ENCODE measurements around the gene SELL. TPM values are rescaled to one million over a fixed set of nuclear protein-coding genes. Genes with fewer than 3 reads are reported as not detected.

The SELL gene
- total and polyA plus RNA-seq, 2 experiments from 2014 or later, result 1.1 to 1.5 TPM

DNA sequence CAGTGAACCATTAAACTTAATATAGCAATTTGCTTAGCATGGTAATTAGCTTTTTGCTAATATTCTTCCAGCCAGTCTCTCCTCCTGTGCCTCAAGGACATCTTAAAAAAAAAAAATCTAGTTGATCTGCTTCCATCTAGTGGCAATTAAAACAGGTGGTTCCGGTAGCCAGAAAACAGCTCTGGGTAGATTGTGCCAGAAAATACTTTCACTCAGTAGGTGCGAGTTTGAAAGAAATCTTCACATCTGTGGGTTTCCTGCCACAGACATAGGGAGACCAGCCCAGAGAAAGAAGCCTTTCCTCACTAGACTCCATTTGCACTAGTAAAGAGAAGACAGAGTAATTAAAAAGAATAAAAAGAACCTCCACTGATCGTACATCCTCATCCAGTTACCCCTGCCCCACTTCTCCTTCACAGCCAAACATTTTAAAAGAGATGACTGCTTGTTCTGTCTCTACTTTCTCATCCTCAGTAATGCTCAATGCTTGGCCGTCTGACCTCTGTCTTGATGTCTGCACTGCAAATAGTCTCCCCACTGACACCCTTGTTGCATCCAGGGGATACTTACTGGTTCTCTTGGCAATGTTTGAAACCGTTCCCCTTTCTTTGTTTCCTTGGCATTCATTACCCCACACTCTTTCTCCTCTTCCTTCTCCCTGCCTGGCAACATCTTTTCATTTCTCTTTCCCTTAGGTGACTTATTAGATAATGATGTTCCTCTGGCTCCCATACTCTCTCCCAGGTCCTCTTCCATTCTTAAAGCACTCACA, 16.9 kb downstream of the SELL start:
- no peaks in the 10 kb centered on the region for H3K27me3 ChIP-seq
- H2AFZ ChIP-seq, result no peak overlapping the region
- WGBS (ENCODE audit: low lambda C conversion rate, missing lambda C conversion rate), result 84% methylated on average over 5 of the region's 5 CpGs
- no peaks in the 10 kb centered on the region for H3K9me3 ChIP-seq (ENCODE audit: low read depth)
- no peak for DNase-seq (ENCODE audit: low spot score)
- H3K27ac ChIP-seq, result no peak overlapping the region
- H3K9me2 ChIP-seq (replicated peaks; ENCODE audit: insufficient read depth), result no peaks in the 10 kb centered on the region
- no peak overlapping the region for H3K4me2 ChIP-seq
- H3K4me1 ChIP-seq (ENCODE audit: insufficient read depth), result no peaks in the 10 kb centered on the region
- H3K4me3 ChIP-seq, result no peak overlapping the region
- H4K20me1 ChIP-seq (ENCODE audit: insufficient read depth, poor library complexity, severe bottlenecking), result no peaks in the 10 kb centered on the region
- H3K36me3 ChIP-seq (replicated peaks; ENCODE audit: insufficient read depth, low read depth), result no peaks in the 10 kb centered on the region
- no peaks in the 10 kb centered on the region for H3K79me2 ChIP-seq
- TF ChIP-seq, protein P1, sequence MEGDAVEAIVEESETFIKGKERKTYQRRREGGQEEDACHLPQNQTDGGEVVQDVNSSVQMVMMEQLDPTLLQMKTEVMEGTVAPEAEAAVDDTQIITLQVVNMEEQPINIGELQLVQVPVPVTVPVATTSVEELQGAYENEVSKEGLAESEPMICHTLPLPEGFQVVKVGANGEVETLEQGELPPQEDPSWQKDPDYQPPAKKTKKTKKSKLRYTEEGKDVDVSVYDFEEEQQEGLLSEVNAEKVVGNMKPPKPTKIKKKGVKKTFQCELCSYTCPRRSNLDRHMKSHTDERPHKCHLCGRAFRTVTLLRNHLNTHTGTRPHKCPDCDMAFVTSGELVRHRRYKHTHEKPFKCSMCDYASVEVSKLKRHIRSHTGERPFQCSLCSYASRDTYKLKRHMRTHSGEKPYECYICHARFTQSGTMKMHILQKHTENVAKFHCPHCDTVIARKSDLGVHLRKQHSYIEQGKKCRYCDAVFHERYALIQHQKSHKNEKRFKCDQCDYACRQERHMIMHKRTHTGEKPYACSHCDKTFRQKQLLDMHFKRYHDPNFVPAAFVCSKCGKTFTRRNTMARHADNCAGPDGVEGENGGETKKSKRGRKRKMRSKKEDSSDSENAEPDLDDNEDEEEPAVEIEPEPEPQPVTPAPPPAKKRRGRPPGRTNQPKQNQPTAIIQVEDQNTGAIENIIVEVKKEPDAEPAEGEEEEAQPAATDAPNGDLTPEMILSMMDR (IDR thresholded peaks at IDR 0.05; ENCODE audit: poor library complexity), result no peak

DNA sequence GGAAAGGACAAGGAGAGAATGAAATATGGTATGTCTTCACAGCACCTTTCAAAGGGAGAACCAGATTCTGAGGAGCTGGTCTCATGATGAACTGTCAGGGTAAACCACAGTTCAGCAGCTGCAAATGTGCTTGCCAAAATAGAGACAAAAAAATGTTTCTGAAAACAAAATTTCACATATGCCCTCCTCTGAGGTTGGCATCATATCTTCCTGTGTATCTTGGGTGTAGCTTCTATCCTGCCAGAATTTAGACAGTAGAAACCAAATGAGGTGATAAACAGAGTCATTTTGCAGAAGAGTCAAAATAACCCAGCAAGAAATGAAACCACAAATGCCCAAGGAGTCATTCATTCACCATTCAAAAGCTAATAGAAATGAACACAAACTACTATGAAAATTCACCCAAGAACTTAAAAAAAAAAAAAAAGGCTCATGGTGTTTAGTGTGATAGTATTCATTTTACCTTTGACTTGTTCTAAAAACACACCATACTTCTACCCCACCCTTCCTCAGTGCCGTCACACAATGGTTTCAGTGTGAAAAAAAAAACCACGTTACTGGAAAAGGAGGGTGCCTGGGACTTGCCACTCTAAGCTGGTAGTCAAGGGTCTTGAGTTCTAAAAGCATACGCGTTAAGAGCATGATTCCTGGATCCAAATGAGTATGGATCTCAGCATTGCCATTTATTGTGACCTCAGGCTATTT, 18.5 kb downstream of the SELL start:
- H3K4me1 ChIP-seq (ENCODE audit: insufficient read depth), result no peaks in the 10 kb centered on the region
- no peaks in the 10 kb centered on the region for H3K9me3 ChIP-seq (ENCODE audit: low read depth)
- DNase-seq (ENCODE audit: low spot score), result no peak
- 89% methylated on average over 4 of the region's 4 CpGs for WGBS (ENCODE audit: low lambda C conversion rate, missing lambda C conversion rate)
- H3K9me2 ChIP-seq (replicated peaks; ENCODE audit: insufficient read depth), result no peaks in the 10 kb centered on the region
- H3K27me3 ChIP-seq, result no peaks in the 10 kb centered on the region
- H3K4me2 ChIP-seq, result no peak overlapping the region
- H3K4me3 ChIP-seq, result no peak overlapping the region
- H2AFZ ChIP-seq, result no peak overlapping the region
- H4K20me1 ChIP-seq (ENCODE audit: insufficient read depth, poor library complexity, severe bottlenecking), result no peaks in the 10 kb centered on the region
- no peaks in the 10 kb centered on the region for H3K79me2 ChIP-seq
- TF ChIP-seq, protein P1 (IDR thresholded peaks at IDR 0.05; ENCODE audit: poor library complexity), result no peak
- TF ChIP-seq EZH2phosphoT487 (IDR thresholded peaks at IDR 0.05; ENCODE audit: low read depth, severe bottlenecking, unreplicated experiment) (no peak), EZH2 (IDR thresholded peaks at IDR 0.05; ENCODE audit: borderline replicate concordance) (no peak)
- no peak overlapping the region for H3K27ac ChIP-seq
- no peaks in the 10 kb centered on the region for H3K36me3 ChIP-seq (replicated peaks; ENCODE audit: insufficient read depth, low read depth)

DNA sequence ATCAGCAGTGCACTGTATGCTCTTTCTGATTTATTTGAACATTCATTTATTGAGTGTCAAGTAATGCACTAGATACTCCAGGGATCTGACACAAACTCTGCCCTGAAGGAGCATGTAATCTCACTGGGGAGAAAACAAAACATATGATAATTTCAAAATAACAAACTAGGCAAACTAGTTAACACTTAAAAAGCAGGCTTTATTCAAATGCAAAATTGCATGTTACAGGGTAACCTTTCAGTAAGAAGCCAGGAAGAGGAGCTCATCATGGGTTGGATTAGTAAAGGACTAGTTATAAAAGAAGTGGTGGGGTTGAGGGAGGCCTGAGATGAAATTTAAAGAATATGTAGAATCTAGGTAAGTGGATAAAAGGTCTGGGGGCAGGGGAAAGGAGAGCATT, 20.9 kb downstream of the SELL start:
- H3K27me3 ChIP-seq, result no peaks in the 10 kb centered on the region
- H2AFZ ChIP-seq, result no peak overlapping the region
- no peak overlapping the region for H3K27ac ChIP-seq
- no peaks in the 10 kb centered on the region for H4K20me1 ChIP-seq (ENCODE audit: insufficient read depth, poor library complexity, severe bottlenecking)
- H3K36me3 ChIP-seq (replicated peaks; ENCODE audit: insufficient read depth, low read depth), result no peaks in the 10 kb centered on the region
- H3K9me3 ChIP-seq (ENCODE audit: low read depth), result no peaks in the 10 kb centered on the region
- no peak overlapping the region for H3K4me2 ChIP-seq
- no peak for DNase-seq (ENCODE audit: low spot score)
- H3K4me1 ChIP-seq (ENCODE audit: insufficient read depth), result no peaks in the 10 kb centered on the region
- no peak overlapping the region for H3K4me3 ChIP-seq
- TF ChIP-seq EZH2 (IDR thresholded peaks at IDR 0.05; ENCODE audit: borderline replicate concordance), result no peak
- TF ChIP-seq, protein P1 (IDR thresholded peaks at IDR 0.05; ENCODE audit: poor library complexity), result no peak
- H3K79me2 ChIP-seq, result no peaks in the 10 kb centered on the region
- H3K9me2 ChIP-seq (replicated peaks; ENCODE audit: insufficient read depth), result no peaks in the 10 kb centered on the region
